Measurements from ENCODE around the gene CYP20A1.
"Not testable (repeated sequence)": the region's sequence is repeated elsewhere in the genome, so short reads cannot be mapped to it uniquely, and the experiment has no call there.

CYP20A1 gene

DNA sequence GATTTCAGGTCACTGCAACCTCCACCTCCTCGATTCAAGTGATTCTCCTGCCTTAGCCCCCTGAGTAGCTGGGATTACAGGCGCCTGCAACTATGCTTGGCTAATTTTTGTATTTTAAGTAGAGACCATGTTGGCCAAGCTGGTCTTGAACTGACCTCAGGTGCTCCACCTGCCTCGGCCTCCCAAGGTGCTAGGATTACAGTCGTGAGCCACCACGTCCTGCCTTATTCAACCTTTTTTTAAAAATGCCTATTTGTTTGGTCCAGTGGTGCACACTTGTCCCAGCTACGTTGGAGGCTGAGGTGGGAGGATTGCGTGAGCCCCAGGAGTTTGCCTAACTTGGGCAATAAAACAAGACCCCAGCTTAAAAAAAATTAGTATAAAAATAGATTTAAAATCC is 43.3 kb downstream of the CYP20A1 start:
- no peak for DNase-seq

DNA sequence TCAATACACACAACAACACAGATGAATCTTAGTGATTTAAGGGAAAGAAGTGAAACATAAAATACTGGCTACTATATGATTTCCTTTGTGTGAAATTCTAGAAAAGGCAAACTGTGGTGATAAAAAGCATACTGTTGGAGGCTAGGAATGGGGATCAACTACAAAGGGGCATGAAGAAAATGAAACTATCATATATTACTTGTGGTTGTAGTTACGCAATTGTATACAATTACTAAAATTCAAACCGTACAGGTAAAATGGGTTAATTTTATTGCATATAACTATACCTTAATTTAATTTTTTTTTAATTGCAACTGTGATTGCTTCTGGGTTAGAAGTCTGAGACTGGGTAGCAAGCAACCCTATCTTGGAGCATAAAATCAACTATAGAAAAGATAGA is 47.7 kb downstream of the CYP20A1 start:
- no peak for DNase-seq

DNA sequence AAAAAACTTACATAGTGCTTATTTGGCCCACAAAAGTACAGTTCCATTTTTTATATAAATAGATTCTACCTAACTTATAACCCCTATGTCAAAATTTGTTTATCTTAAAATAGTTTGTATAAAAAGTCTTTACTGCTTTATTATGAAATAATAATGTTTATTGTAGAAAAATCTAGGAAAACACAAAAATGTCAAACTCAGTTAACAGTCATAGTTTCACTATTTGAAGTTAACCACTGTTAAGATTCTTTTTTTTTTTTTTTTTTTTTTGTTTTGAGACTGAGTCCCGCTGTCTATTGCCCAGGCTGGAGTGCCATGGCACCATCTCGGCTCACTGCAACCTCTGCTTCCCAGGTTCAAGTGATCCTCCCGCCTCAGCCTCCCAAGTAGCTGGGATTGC is 62.8 kb downstream of the CYP20A1 start:
- no peak for DNase-seq

DNA sequence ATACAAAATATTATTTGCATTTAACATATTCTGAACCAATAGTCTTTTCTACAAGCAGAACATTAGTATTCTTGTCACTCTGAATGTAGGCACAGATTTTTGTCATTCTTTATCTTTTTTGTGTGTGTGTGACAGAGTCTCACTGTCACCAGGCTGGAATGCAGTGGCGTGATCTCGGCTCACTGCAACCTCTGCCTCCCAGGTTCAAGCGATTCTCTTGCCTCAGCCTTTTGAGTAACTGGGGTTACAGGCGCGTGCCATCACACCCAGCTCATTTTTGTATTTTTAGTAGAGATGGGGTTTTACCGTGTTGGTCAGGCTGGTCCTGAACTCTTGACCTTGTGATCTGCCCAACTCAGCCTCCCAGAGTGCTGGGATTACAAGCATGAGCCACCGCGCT is 63.8 kb downstream of the CYP20A1 start:
- not testable (repeated sequence) for DNase-seq

DNA sequence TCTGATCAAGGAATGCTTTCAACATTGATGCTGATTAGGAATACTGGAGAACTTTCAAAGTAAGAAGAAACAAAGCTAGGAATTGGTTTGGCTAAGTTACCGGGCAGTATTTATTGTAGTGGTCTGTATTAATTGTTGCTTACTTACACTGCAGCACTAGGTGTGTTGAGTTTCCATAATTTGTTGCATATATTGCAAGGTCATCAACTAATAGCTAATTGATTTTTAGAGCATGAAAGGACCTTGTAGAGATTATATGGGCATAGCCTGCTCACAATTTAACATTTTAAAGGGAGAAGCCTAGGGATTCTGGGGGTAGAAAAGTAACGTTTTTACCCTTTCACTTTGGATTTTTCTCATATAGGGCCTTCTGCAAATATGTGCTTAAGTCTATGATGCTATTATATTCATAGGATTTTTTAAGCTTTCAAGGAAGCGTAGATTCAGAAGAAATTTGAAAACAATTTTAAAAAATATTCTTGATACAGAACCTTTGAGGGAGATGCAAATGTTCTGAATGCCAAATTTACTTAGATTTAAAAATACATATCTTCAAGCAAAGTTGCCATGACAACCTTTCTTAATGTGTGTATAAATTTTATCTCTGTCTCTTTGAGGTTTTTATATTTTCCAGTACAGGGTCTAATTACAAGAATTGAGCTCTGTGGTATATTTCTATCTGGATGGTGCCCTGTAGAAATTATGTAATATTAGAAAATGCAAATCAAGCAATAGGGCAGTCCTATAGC is 72.0 kb downstream of the CYP20A1 start:
- no peak for DNase-seq

DNA sequence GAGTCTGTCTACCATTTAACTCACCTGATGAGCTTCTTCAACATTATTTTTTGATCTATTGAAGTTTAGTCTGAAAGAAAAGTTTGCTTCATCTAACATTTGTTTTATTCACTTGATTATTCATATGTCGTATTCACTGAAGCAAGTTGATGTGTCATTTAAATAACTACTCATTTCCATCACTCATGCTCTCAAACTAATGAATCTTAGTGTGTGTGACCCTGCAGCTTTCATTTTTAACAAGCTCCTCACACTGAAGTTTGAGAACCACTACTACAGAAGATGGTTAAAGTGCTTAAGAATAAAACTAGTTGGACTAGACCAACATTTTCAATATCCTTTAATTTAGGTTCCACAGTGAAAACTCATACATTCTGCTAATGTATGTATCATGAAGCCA is 87.5 kb downstream of the CYP20A1 start:
- DNase-seq: no peak

DNA sequence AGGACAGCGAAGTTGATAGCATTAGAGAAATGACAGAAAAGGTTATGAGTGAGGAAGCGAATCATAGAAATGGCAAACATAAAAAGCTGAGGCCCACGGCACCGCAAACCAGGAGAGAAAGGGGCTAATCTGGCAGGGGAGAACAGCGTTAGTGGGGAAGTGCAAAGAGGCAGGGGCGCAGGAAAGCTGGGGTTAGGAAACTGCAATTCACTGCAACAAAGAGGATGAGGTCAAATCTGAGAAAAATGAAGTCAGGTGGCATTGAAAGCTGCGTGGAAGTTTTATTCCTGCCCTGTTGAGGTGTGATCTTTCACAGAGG is 88.7 kb downstream of the CYP20A1 start:
- DNase-seq: peak; percentile 92

DNA sequence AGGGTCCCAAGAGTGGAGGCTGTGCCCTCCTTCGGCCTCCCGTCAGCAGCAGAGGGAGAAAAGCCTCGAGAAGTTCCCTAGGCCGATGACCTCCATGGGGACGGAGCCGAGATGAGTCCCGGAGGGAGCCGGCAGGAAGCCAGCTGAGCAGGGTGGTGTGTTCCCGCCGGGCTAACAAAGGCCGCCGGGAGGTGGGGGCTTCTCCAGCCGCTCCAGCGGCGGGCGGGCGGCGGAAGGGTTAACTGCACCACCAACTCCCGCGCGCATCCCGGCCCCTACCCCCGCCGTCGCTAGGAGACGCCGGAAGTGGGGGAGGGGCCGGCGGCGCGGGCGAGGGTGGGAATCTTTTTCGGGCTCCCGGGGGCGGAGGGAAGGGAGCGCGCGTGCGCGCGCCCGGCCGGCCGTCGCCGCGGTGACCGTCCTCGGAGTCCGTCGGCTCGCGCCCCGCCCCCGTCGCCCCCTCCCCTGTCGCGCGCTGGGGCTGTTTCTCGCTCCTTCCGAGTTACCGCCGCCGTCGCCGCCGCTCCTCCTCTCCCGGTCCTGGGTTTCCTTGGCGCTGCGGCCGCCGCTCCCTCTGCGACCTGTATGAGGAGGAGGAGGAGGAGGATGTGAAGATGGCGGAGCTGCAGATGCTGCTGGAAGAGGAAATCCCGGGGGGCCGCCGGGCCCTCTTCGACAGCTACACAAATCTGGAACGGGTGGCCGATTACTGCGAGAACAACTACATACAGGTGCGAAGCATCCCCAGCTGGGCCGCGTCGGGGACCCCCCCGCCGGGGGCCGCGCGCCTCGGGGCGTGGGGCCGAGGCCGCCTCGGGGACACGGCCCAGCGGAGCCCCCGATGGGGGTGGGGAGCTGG is 89.3 kb downstream of the CYP20A1 start, which contains the start of gene ABI2:
TSS of gene ABI2 (plus strand) at position 494 of the 859 bp plus-strand sequence. CDS start at position 615, 121 bp downstream.
- peak; percentile 96 for DNase-seq

DNA sequence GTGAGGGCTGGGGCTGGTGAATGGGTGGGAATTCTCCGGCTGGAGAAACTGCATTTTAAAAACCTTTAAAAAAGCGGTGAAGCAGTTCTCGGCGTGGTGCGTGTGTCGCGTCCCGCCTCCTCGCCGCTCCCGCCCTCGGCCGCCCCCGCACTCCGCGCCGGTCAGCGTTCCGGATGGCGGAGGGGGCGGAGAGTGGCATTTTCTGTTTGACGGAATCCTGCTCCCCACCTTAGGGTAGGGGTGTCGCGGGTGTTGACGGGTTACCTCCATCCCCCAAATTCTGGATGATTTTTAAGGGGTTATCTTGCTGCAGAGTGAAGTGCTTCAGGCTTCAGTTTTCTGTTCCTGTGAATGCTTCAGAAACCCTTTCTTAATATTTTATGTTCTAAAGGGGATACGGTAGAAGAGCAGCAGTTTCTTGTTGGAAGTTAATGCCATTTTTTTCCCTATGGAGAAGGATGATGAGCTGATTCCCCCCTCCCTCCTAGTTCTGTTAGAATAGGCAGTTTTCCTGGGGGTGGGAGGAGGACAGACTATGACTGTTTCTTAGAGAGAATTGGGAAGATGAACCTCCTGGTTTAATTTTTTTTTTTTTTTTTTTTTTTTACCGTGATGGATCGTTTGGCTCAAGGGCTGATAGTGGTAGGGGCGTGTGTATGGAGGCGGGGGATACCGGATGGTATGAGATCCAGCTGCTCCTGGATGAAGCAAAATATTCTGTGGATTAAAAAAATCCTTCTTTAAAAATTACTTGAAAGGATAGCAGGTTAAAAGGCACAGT is 90.1 kb downstream of the CYP20A1 start:
- peak; percentile 83 for DNase-seq

DNA sequence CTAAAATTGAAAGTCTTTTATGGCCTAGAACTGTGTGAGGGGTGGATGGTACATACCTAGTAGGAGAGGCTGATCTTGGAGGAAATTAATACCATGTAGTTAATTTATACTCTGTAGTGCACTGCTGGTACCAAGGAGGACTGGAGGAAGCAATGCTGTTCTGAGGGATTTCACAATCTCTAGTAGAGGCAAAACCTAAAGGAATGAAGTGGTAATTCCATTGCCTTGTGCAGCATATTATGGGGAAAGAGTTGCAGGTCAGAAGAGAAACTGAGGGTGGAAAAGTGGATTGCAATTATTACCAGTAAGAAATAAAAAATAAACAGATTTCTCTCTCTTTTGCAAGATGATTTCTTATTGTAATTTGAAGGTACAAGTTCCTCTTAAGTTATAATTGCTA is 91.6 kb downstream of the CYP20A1 start:
- DNase-seq: no peak

DNA sequence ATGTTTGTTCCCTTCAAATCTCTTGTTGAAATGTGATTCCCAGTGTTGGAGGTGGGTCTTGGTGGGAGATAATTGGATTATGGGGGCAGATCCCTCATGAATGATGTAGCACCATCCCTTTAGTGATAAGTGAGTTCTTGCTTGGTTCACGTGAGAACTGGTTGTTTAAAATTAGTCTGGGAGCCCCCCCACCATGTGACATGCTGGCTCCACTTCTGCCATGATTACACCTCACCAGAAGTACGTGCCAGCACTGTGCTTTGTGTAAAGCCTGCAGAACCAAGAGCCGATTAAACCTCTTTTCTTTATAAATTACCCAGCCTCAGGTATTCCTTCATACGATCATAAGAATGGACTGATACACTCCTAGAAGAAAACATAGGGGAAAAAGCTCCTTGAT is 99.5 kb downstream of the CYP20A1 start:
- DNase-seq: no peak

DNA sequence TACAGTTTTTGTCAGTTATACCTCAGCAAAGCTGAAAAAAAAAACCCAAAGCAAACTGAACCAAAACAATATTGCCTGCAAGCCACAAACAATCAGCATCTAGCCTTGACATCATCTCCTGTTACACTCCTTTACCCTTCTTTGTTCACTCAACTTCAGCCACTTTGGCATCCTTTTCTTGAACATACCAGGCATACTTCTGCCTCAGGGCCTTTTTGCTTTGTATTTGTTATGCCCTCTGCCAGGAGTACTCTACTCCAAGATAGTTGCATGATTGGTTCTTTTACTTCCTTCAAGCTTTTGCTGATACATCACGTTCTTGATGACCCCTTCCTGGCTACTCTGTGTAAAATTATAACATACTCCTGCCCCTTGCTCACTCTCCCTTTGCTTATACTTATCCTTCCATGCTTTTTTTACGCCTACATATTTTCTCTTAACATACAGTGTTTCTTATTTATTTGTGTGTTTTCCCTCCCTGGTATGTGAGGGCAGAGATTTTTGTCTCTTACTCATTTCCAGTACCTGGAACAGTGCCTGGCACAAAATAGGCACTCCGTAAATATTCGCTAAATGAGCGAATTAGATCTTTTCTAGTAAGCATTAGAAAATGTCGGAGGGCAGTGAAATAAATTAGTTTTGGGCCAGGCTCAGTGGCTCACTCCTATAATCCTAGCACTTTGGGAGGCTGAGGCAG is 102.1 kb downstream of the CYP20A1 start:
- DNase-seq: no peak

DNA sequence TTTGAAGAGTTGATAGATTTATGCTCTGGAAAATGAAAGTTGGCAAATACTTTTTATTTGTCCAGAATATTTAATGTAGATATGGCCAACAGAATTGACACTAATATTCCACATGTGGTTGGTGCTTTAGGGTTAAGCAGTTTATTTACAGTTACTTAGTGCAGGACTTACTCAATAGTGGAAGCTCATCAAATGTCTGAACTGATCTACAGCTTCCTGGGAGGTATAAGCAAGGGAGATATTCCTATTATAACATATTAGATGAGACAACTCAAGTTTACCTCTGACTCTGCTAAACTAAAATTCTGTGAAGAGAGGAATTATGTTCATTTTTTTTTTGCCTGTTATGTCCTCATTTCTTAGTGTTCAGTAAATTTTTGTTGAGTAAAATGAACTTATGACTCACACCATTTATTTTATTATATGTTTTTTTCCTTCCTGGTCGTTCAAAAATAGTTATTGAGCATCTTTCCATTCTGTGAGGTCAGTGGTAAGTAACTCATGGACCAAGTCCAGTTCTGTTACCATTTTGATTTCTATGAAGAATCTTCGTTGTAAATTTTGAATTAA is 103.0 kb downstream of the CYP20A1 start:
- DNase-seq: no peak

DNA sequence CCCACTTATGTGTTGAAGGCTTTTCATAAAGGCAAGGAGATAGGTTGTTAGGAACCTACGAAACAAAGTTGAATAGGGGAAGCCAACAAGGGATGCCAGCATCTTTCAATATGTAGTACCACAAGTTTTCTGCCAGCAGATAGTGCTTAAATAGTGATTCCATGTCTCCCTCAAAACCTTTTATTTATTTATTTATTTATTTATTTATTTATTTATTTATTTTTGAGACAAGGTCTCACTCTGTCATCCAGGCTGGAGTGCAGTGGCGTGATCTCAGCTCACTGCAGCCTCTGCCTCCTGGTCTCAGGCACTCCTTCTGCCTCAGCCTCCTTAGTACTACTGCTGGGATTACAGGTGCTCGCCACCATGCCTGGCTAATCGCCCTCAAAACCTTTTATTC is 103.6 kb downstream of the CYP20A1 start:
- not testable (repeated sequence) for DNase-seq

DNA sequence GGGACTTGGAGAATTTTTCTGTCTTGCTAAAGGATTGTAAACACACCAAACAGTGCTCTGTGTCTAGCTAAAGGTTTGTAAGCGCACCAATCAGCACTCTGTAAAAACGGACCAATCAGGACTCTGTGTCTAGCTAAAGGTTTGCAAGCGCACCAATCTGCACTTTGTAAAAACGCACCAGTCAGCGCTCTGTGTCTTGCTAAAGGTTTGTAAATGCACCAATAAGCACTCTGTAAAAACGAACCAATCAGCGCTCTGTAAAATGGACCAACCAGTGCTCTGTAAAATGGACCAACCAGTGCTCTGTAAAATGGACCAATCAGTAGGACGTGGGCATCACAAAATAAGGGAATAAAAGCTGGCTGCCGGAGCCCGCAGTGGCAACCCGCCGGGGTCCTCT is 105.8 kb downstream of the CYP20A1 start:
- DNase-seq: no peak

DNA sequence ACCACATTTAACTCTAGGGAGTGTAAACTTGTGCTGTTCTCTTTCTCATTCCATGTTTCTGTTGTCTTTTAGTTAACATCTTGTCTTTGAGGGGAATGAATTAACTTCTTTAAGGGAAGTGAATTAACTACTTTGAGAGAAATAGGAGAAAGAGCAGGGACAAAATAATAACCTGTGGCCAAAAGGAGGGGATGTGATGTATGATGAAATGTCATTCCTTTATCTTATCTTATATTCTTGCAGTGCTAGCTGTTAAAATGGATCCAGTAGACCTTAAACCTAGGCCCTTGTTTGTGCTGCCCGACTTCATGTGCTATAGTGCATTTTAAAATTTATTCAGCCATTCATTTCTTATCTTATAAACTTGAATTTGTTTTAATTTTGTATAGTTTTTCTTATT is 107.8 kb downstream of the CYP20A1 start:
- no peak for DNase-seq

DNA sequence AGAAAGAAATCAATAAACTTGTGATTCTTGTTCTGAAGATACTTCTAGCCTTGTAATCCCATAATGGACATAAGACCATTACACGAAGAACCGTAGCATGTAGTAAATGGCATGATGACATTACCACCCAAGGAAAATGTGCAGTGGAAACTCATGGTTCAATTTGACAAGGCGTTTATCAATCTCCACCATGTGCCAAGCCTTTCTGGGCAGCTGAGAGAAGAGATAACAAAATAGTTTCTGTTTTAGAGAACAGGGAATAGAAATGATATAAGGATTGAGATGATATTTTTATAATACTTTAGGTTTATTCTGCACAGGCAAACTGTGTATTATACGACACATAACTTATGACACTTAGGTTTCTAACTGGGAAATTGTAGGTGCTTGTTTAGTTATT is 108.6 kb downstream of the CYP20A1 start:
- no peak for DNase-seq

DNA sequence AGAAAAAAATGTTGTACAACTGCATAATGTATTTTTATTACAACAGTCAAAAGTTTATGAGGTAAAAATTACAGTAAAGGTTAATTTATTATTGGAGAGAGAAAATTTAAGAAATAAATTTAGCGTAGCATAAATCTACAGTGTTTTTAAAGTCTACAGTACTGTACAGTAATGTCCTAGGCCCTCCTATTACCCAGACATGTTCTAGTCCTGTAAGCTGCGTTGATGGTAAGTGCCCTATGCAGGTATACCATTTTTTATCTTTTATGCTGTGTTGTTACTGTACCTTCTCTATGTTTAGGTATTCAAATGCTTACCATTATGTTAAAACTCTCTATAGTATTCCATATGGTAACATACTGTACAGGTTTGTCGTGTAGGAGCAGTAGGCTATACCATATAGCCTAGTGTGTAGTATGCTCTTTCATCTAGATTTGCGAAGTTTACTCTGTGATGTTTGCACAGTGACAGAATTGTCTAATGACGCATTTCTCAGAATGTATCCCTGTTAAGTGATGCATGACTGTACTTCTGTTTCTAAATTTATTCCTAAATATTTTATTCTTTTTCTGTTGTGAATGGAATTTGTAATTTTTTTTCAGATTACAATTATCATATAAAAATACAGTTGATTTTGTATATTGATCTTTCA is 113.9 kb downstream of the CYP20A1 start:
- DNase-seq: no peak

DNA sequence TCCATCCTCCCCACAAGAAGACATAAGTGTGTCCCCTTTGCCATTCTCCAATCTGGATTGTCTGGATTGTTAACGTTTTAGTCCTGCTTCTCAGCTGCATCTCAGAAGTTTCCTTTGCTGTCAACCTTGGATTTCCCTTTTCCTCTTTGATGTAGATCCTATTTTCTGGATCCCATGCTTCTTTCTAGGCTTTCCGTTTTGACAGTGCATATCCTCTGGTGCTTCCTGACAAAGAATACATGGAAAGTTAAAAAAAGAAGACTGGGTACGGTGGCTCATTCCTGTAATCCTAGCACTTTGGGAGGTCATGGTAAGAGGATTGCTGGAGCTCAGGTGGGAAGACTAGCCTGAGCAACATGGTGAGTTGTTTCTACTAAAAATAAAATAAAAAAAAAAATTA is 116.1 kb downstream of the CYP20A1 start:
- no peak for DNase-seq
